H9 (cell line): ENCODE measurements around the gene ZSCAN5A. TPM values are rescaled to one million over a fixed set of nuclear protein-coding genes. Genes with fewer than 3 reads are reported as not detected.
A peak's percentile ranks its signal among the peaks of the same experiment; 100 is the strongest.

ENCODE experiments used
- DNase-seq: peaks from one replicate; pipeline ENCODE4 v3.0.0-alpha.2; 2017
- H2AFZ ChIP-seq: one replicate; pipeline ENCODE4 v1.6.1; 2013; ENCODE audit warnings: mild to moderate bottlenecking, low read length, control low read depth, moderate library complexity
- H2AK5ac ChIP-seq: 2 replicates; pipeline ENCODE4 v1.6.1; 2013; ENCODE audit warnings: low read length, control low read depth, mixed read lengths; ENCODE audit not compliant: insufficient read length
- H2BK120ac ChIP-seq: one replicate; pipeline ENCODE4 v1.6.1; 2013; ENCODE audit warnings: low read depth, mild to moderate bottlenecking, low read length, control low read depth, inconsistent platforms; ENCODE audit not compliant: poor library complexity, severe bottlenecking
- H2BK12ac ChIP-seq: 2 replicates; pipeline ENCODE4 v1.6.1; 2013; ENCODE audit warnings: low read length, control low read depth, mixed read lengths, low read depth; ENCODE audit not compliant: insufficient read length
- H2BK15ac ChIP-seq: 2 replicates; pipeline ENCODE4 v1.6.1; 2013; ENCODE audit warnings: low read depth, low read length, control low read depth
- H2BK20ac ChIP-seq: one replicate; pipeline ENCODE4 v1.6.1; 2013; ENCODE audit warnings: low read depth, mild to moderate bottlenecking, low read length, control low read depth, inconsistent platforms; ENCODE audit not compliant: poor library complexity, severe bottlenecking
- H2BK5ac ChIP-seq: 2 replicates; pipeline ENCODE4 v1.6.1; 2013; ENCODE audit warnings: low read length, control low read depth, mixed read lengths; ENCODE audit not compliant: insufficient read length
- H3K14ac ChIP-seq: 2 replicates; pipeline ENCODE4 v1.6.1; 2013; ENCODE audit warnings: low read length, control low read depth; ENCODE audit not compliant: insufficient read depth
- H3K18ac ChIP-seq: 2 replicates; pipeline ENCODE4 v1.6.1; 2013; ENCODE audit warnings: low read depth, mild to moderate bottlenecking, mixed read lengths, low read length, control low read depth; ENCODE audit not compliant: insufficient read length
- H3K23ac ChIP-seq: 2 replicates; pipeline ENCODE4 v1.6.1; 2013; ENCODE audit warnings: low read length, control low read depth, mixed read lengths, low read depth; ENCODE audit not compliant: insufficient read length
- H3K23me2 ChIP-seq: 2 replicates; pipeline ENCODE4 v1.6.1; 2013; ENCODE audit warnings: low read depth, mild to moderate bottlenecking, mixed read lengths, low read length, control low read depth; ENCODE audit not compliant: insufficient read length, poor library complexity, severe bottlenecking
- H3K27ac ChIP-seq: 2 replicates; pipeline ENCODE4 v1.5.1; 2013; ENCODE audit warnings: low read length, control low read depth, mixed read lengths, low read depth; ENCODE audit not compliant: insufficient read length
- H3K27me3 ChIP-seq: 2 replicates; pipeline ENCODE4 v1.6.1; 2013; ENCODE audit warnings: low read length, control low read depth, inconsistent platforms; ENCODE audit not compliant: insufficient read depth
- H3K4ac ChIP-seq: 2 replicates; pipeline ENCODE4 v1.6.1; 2013; ENCODE audit warnings: low read depth, mild to moderate bottlenecking, control low read depth, inconsistent platforms, low read length, moderate library complexity
- H3K4me1 ChIP-seq: 2 replicates; pipeline ENCODE4 v1.6.1; 2013; ENCODE audit warnings: low read length, control low read depth, inconsistent platforms; ENCODE audit not compliant: insufficient read depth
- H3K4me2 ChIP-seq: 2 replicates; pipeline ENCODE4 v1.6.1; 2013; ENCODE audit warnings: low read length, control low read depth, mixed read lengths; ENCODE audit not compliant: insufficient read length, insufficient read depth
- H3K56ac ChIP-seq: 2 replicates; pipeline ENCODE4 v1.6.1; 2013; ENCODE audit warnings: low read depth, mild to moderate bottlenecking, mixed read lengths, low read length, control low read depth; ENCODE audit not compliant: insufficient read length
- H3K79me1 ChIP-seq: 2 replicates; pipeline ENCODE4 v1.6.1; 2013; ENCODE audit warnings: low read depth, mild to moderate bottlenecking, moderate library complexity, low read length, control low read depth, inconsistent platforms; ENCODE audit not compliant: insufficient read depth, poor library complexity, severe bottlenecking
- H3K79me2 ChIP-seq: 2 replicates; pipeline ENCODE4 v1.6.1; 2013; ENCODE audit warnings: low read length, control low read depth, inconsistent platforms; ENCODE audit not compliant: insufficient read depth
- H3K9ac ChIP-seq: 2 replicates; pipeline ENCODE4 v1.6.1; 2013; ENCODE audit warnings: low read length, control low read depth, mixed read lengths; ENCODE audit not compliant: insufficient read length; ENCODE audit errors: extremely low read depth
- H3K9me3 ChIP-seq: one replicate; pipeline ENCODE4 v1.6.1; 2013; ENCODE audit warnings: low read depth, low read length, inconsistent platforms; ENCODE audit not compliant: control insufficient read depth
- H3T11ph ChIP-seq: one replicate; pipeline ENCODE4 v1.6.1; 2013; ENCODE audit warnings: mild to moderate bottlenecking, low read length, control low read depth, inconsistent platforms
- H4K20me1 ChIP-seq: one replicate; pipeline ENCODE4 v1.6.1; 2013; ENCODE audit not compliant: control insufficient read depth, insufficient read length, insufficient read depth
- H4K5ac ChIP-seq: 2 replicates; pipeline ENCODE4 v1.6.1; 2013; ENCODE audit warnings: low read depth, mild to moderate bottlenecking, mixed read lengths, low read length, control low read depth; ENCODE audit not compliant: insufficient read length
- H4K8ac ChIP-seq: replicated peaks from 2 replicates; pipeline ENCODE4 v1.6.1; 2013; ENCODE audit warnings: low read length, control low read depth, mixed read lengths, low read depth; ENCODE audit not compliant: insufficient read length
- H4K91ac ChIP-seq: 2 replicates; pipeline ENCODE4 v1.6.1; 2013; ENCODE audit warnings: low read depth, mild to moderate bottlenecking, moderate library complexity, mixed read lengths, low read length, control low read depth; ENCODE audit not compliant: insufficient read length
- H3K27ac Mint-ChIP-seq, 3 experiments: 2 replicates in 2 of 3; 3 replicates in 1 of 3; pipeline ENCODE4 v1.8.0; 2020 to 2021; ENCODE audit warnings: mixed read lengths in 3 of 3, mild to moderate bottlenecking in 1 of 3, moderate library complexity in 1 of 3
- H3K27me3 Mint-ChIP-seq: 2 replicates; pipeline ENCODE4 v1.8.0; 2021; ENCODE audit warnings: low read depth, mild to moderate bottlenecking, moderate library complexity, mixed read lengths
- H3K36me3 Mint-ChIP-seq, 3 experiments: 2 replicates in 2 of 3; 3 replicates in 1 of 3; pipeline ENCODE4 v1.8.0; 2020 to 2021; ENCODE audit warnings: low read depth in 3 of 3, mixed read lengths in 3 of 3; ENCODE audit not compliant: insufficient read depth in 1 of 3
- H3K4me1 Mint-ChIP-seq, 2 experiments: 2 replicates each; pipeline ENCODE4 v1.8.0; 2020; ENCODE audit warnings: mixed read lengths in 2 of 2
- H3K4me3 Mint-ChIP-seq, 2 experiments: 2 replicates in 1 of 2; 3 replicates in 1 of 2; pipeline ENCODE4 v1.8.0; 2020 to 2021; ENCODE audit warnings: mild to moderate bottlenecking in 2 of 2, mixed read lengths in 2 of 2, moderate library complexity in 1 of 2
- H3K9me3 Mint-ChIP-seq, 2 experiments: 2 replicates in 1 of 2; 3 replicates in 1 of 2; pipeline ENCODE4 v1.8.0; 2020; ENCODE audit warnings: mild to moderate bottlenecking in 2 of 2, mixed read lengths in 2 of 2, moderate library complexity in 1 of 2
- CTCF ChIP-seq: fragments of 200-600 bp; sonication (generic); conservative IDR thresholded peaks from 3 replicates; pipeline ENCODE4 v1.8.0; 2021; ENCODE audit warnings: antibody characterized with exemption, mild to moderate bottlenecking
- WGBS: extraction: QIAGEN DNeasy Blood & Tissue Kit; methylation state at CpG from one replicate; pipeline ENCODE4 v1.1.7; 2013; ENCODE audit warnings: missing lambda C conversion rate, low lambda C conversion rate, mixed read lengths; ENCODE audit not compliant: insufficient read length; ENCODE audit errors: extremely low coverage; 5-methylcytosine and 5-hydroxymethylcytosine counted together
- total RNA-seq: library from RNA; stranded (reverse); gene quantifications from 2 replicates; pipeline ENCODE4 v1.2.1, GENCODE V29; 2021

Gene ZSCAN5A
- total RNA-seq, 1 experiment from 2014 or later: 12.5 TPM

GRCh38 chr19:56272161-56272798 is 42.4 kb downstream of the ZSCAN5A start, which contains the start of gene EDDM13:
Gene EDDM13, plus strand, starts transcription at chr19:56272748. Its CDS starts 87 bp downstream, at chr19:56272835.
- Histone ChIP-seq H3K4me1 (no peaks in the 10 kb centered on the region), H3K27me3 (no peaks in the 10 kb centered on the region), H4K8ac (no peak within 1 kb of the TSS), H2AK5ac (no peak within 1 kb of the TSS), H3K79me1 (no peaks in the 10 kb centered on the region), H3K4ac (no peak within 1 kb of the TSS), H3T11ph (no peak within 1 kb of the TSS), H2BK20ac (no peak within 1 kb of the TSS), H3K9me3 (no peaks in the 10 kb centered on the region), H3K79me2 (no peaks in the 10 kb centered on the region; the same call in 1 of the 2 replicates), H3K14ac (no peak within 1 kb of the TSS), H4K5ac (no peak within 1 kb of the TSS), H4K91ac (no peak within 1 kb of the TSS), H3K9ac (no peak within 1 kb of the TSS), H3K4me2 (no peak within 1 kb of the TSS), H3K18ac (no peak within 1 kb of the TSS), H2BK5ac (no peak within 1 kb of the TSS), H4K20me1 (no peaks in the 10 kb centered on the region), H2BK15ac (no peak within 1 kb of the TSS), H3K27ac (no peak within 1 kb of the TSS), H2BK12ac (no peak within 1 kb of the TSS), H2BK120ac (no peak within 1 kb of the TSS), H3K23ac (no peak within 1 kb of the TSS), H3K23me2 (no peaks in the 10 kb centered on the region), H2AFZ (no peak within 1 kb of the TSS), H3K56ac (no peak within 1 kb of the TSS)
- DNase-seq: no peak
- no peaks in the 10 kb centered on the region; the same call in none of the 2 replicates for H3K27me3 Mint-ChIP-seq
- TF ChIP-seq CTCF: no peak
- peak within 1 kb of the TSS in 1 of 3 experiments; percentile 37; a peak in 1 of 7 replicates for H3K27ac Mint-ChIP-seq
- no CpG with 5 or more reads among the region's 6 CpGs for WGBS
- H3K4me3 Mint-ChIP-seq: no peak within 1 kb of the TSS; a peak in 1 of 5 replicates
- H3K4me1 Mint-ChIP-seq: no peaks in the 10 kb centered on the region
- H3K9me3 Mint-ChIP-seq: peaks cover 4 to 39% of the 10 kb centered on the region in 2 experiments; a peak in 4 of 5 replicates
- H3K36me3 Mint-ChIP-seq: peaks cover 0 to 4% (median 0%) of the 10 kb centered on the region in 3 experiments; a peak in 2 of 7 replicates
